ENCODE data around the gene SLC9A8. TPM values are rescaled to one million over a fixed set of nuclear protein-coding genes. Genes with fewer than 3 reads are reported as not detected.

The SLC9A8 gene
- total and polyA plus RNA-seq, 9 of the 15 experiments (the other 6 are each of a cell fraction or from before 2014, with no cell fraction given): 0.56 to 9.7 (median 5.0) TPM

DNA sequence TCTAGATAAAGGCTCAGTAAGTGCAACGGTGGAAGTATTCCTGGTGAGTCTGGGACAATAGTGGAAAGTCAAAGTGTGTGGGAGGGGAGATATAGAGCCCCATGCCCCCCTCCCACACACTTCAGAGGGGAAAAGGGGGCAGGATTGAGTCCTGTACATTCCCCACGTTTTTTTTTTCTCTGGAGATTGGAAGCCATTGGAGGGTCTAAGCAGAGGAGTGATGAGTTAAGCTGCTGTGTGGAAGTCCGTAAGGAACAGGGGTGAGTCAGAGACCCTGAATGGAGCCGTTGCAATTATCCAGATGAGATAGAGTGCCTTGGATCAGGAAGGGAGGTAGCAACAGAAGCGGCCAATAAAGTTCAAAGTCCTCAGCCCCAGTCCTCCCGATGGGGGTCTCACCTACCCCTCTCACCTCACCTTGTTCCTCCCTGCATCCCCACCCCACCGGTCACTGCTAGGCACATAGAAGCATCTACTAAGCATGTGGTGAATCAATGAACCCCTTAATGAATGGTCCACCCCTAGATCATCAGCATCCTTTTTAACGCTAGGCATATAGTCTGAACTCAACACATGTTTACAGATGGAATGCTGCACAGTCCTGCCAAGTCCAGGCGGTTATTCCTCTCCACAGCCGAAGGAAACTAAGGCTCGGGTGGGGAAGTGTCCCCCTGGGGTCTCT is 662 bp upstream of the SLC9A8 start (continued):
- TF ChIP-seq CCNT2 (IDR thresholded peaks at IDR 0.05; ENCODE audit: borderline replicate concordance, extremely low read depth, insufficient read length, low read depth, low read length) (no peak), HMBOX1 (IDR thresholded peaks at IDR 0.05) (no peak), FOS (IDR thresholded peaks at IDR 0.05; ENCODE audit: extremely low read depth, insufficient read length) (no peak), PTRF (tag; IDR thresholded peaks at IDR 0.05) (no peak), DMBX1 (CRISPR knock-in tag; IDR thresholded peaks at IDR 0.05; ENCODE audit: borderline replicate concordance) (no peak), XRCC4 (IDR thresholded peaks at IDR 0.05; ENCODE audit: extremely low read depth, insufficient read depth, insufficient read length) (no peak), KLF10 (CRISPR knock-in tag; IDR thresholded peaks at IDR 0.05) (no peak), TFE3 (CRISPR knock-in tag; IDR thresholded peaks at IDR 0.05) (no peak), ZNF23 (CRISPR knock-in tag; IDR thresholded peaks at IDR 0.05) (no peak), CEBPB (tag; IDR thresholded peaks at IDR 0.05) (no peak), NELFE (IDR thresholded peaks at IDR 0.05; ENCODE audit: insufficient read depth, insufficient read length) (no peak), ZNF197 (CRISPR knock-in tag; IDR thresholded peaks at IDR 0.05; ENCODE audit: low read depth) (no peak), SMARCB1 (IDR thresholded peaks at IDR 0.05; ENCODE audit: insufficient read length, low read depth) (no peak), PHB2 (IDR thresholded peaks at IDR 0.05; ENCODE audit: low read depth) (no peak), TEAD4 (IDR thresholded peaks at IDR 0.05; ENCODE audit: low read length) (no peak), TEAD4 (CRISPR knock-in tag; IDR thresholded peaks at IDR 0.05; ENCODE audit: borderline replicate concordance) (no peak), CHD4 (IDR thresholded peaks at IDR 0.05; ENCODE audit: insufficient read depth, insufficient replicate concordance, low read depth, low read length, poor library complexity, severe bottlenecking) (no peak), HOXB6 (CRISPR knock-in tag; IDR thresholded peaks at IDR 0.05; ENCODE audit: borderline replicate concordance) (no peak), USF2 (CRISPR knock-in tag; IDR thresholded peaks at IDR 0.05) (no peak)
- TF ChIP-seq, protein P1, sequence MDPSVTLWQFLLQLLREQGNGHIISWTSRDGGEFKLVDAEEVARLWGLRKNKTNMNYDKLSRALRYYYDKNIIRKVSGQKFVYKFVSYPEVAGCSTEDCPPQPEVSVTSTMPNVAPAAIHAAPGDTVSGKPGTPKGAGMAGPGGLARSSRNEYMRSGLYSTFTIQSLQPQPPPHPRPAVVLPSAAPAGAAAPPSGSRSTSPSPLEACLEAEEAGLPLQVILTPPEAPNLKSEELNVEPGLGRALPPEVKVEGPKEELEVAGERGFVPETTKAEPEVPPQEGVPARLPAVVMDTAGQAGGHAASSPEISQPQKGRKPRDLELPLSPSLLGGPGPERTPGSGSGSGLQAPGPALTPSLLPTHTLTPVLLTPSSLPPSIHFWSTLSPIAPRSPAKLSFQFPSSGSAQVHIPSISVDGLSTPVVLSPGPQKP (CRISPR knock-in tag; IDR thresholded peaks at IDR 0.05): no peak
- TF ChIP-seq, protein P2, sequence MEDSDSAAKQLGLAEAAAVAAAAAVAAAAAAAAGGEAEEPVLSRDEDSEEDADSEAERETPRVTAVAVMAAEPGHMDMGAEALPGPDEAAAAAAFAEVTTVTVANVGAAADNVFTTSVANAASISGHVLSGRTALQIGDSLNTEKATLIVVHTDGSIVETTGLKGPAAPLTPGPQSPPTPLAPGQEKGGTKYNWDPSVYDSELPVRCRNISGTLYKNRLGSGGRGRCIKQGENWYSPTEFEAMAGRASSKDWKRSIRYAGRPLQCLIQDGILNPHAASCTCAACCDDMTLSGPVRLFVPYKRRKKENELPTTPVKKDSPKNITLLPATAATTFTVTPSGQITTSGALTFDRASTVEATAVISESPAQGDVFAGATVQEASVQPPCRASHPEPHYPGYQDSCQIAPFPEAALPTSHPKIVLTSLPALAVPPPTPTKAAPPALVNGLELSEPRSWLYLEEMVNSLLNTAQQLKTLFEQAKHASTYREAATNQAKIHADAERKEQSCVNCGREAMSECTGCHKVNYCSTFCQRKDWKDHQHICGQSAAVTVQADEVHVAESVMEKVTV (CRISPR knock-in tag; IDR thresholded peaks at IDR 0.05): no peak

All from K562 (cell line).